ENCODE results near the gene PPEF2. TPM values are rescaled to one million over a fixed set of nuclear protein-coding genes. Genes with fewer than 3 reads are reported as not detected.

PPEF2 gene
- total and polyA plus RNA-seq, 10 of the 15 experiments (the other 5 are each of a cell fraction or from before 2014, with no cell fraction given), result not detected

GRCh38 chr4:75881476-75881875 is 20.8 kb downstream of the PPEF2 start:
- Histone ChIP-seq H3K9me3 (replicated peaks; ENCODE audit: control insufficient read depth, insufficient read depth, low read length) (no peaks in the 10 kb centered on the region), H3K36me3 (ENCODE audit: control insufficient read depth in 2 of 2, insufficient read depth in 2 of 2, low read length in 1 of 2) (no peaks in the 10 kb centered on the region), H4K20me1 (ENCODE audit: control insufficient read depth, insufficient read depth) (no peaks in the 10 kb centered on the region), H3K27ac (ENCODE audit: control insufficient read depth, insufficient read depth) (no peak overlapping the region), H3K4me3 (no peak overlapping the region), H3K9ac (ENCODE audit: control insufficient read depth, insufficient read depth, low read length) (no peak overlapping the region), H2AFZ (ENCODE audit: control insufficient read depth, low read depth, low read length) (no peak overlapping the region), H3K27me3 (replicated peaks in 1 of 2; ENCODE audit: control insufficient read depth in 2 of 2, insufficient read depth in 2 of 2, low read length in 1 of 2) (peaks cover 0 to 1% of the 10 kb centered on the region in 2 experiments; a peak in 3 of 4 replicates), H3K79me2 (ENCODE audit: control insufficient read depth, insufficient read depth, low read length) (no peaks in the 10 kb centered on the region), H3K4me1 (ENCODE audit: control insufficient read depth, insufficient read depth, low read length) (no peaks in the 10 kb centered on the region), H3K4me2 (ENCODE audit: control insufficient read depth, insufficient read depth) (no peak overlapping the region)
- FAIRE-seq (no peak), ATAC-seq (no peak), DNase-seq (ENCODE audit: low read depth, low spot score) (no peak)
- no TSS peak for BruUV-seq (replicated peaks)
- TF ChIP-seq RUNX3 (IDR thresholded peaks at IDR 0.05; ENCODE audit: low read length), result peak; percentile 56
- no peak for TF ChIP-seq NR2C1 (IDR thresholded peaks at IDR 0.05)
- ChIA-PET CTCF (interaction anchor here (0.5 to 1.6 kb wide), 2 partner anchors 14 to 448 kb away, joined by 4 read pairs; no protein-coding TSS in a partner anchor), POLR2A (interaction anchor here (0.7 kb wide), 1 partner anchor 133 kb away, joined by 3 read pairs; no protein-coding TSS in a partner anchor), SMC1A (ENCODE audit: uncharacterized antibody, unreplicated experiment) (no interaction called here), RAD21 (ENCODE audit: unreplicated experiment) (no interaction called here)
- in situ Hi-C loops (cut with MboI), result no loop called here
- 33% methylated on average over 3 of the region's 3 CpGs for WGBS (ENCODE audit: insufficient coverage, insufficient replicate concordance, low lambda C conversion rate, missing lambda C conversion rate)
- intact Hi-C loops (cut with micrococcal nuclease; ENCODE audit: unreplicated experiment), result no loop called here

- ATAC-seq (no peak), DNase-seq (ENCODE audit: low read depth, low spot score) (no peak), FAIRE-seq (no peak)
- no peaks in the 10 kb centered on the region for H3K4me1 ChIP-seq (ENCODE audit: control insufficient read depth, insufficient read depth, low read length)
- ChIA-PET SMC1A (ENCODE audit: uncharacterized antibody, unreplicated experiment) (no interaction called here), RAD21 (ENCODE audit: unreplicated experiment) (no interaction called here), POLR2A (no interaction called here), CTCF (no interaction called here)
- no TSS peak for BruUV-seq (replicated peaks)
- no peaks in the 10 kb centered on the region for H3K36me3 ChIP-seq (ENCODE audit: control insufficient read depth in 2 of 2, insufficient read depth in 2 of 2, low read length in 1 of 2)
- no peak overlapping the region for H3K27ac ChIP-seq (ENCODE audit: control insufficient read depth, insufficient read depth)
- in situ Hi-C loops (cut with MboI) (no loop called here), intact Hi-C loops (cut with micrococcal nuclease; ENCODE audit: unreplicated experiment) (no loop called here)
- H4K20me1 ChIP-seq (ENCODE audit: control insufficient read depth, insufficient read depth), result no peaks in the 10 kb centered on the region
- no peaks in the 10 kb centered on the region for H3K9me3 ChIP-seq (replicated peaks; ENCODE audit: control insufficient read depth, insufficient read depth, low read length)
- H3K4me3 ChIP-seq, result no peak overlapping the region
- H3K9ac ChIP-seq (ENCODE audit: control insufficient read depth, insufficient read depth, low read length), result no peak overlapping the region
- H3K79me2 ChIP-seq (ENCODE audit: control insufficient read depth, insufficient read depth, low read length), result no peaks in the 10 kb centered on the region
- peaks cover 0 to 1% of the 10 kb centered on the region in 2 experiments; a peak in 3 of 4 replicates for H3K27me3 ChIP-seq (replicated peaks in 1 of 2; ENCODE audit: control insufficient read depth in 2 of 2, insufficient read depth in 2 of 2, low read length in 1 of 2)
- no peak overlapping the region for H3K4me2 ChIP-seq (ENCODE audit: control insufficient read depth, insufficient read depth)
- no peak overlapping the region for H2AFZ ChIP-seq (ENCODE audit: control insufficient read depth, low read depth, low read length)
- WGBS (ENCODE audit: insufficient coverage, insufficient replicate concordance, low lambda C conversion rate, missing lambda C conversion rate), result 26% methylated on average over 1 of the region's 1 CpG
- TF ChIP-seq ZBTB33 (IDR thresholded peaks at IDR 0.05), result no peak
- TF ChIP-seq ZZZ3 (IDR thresholded peaks at IDR 0.05; ENCODE audit: control insufficient read depth, insufficient read length, low read depth), result no peak
- TF ChIP-seq POLR2AphosphoS5 (IDR thresholded peaks at IDR 0.05; ENCODE audit: low read length), result no peak
- TF ChIP-seq, protein P1, sequence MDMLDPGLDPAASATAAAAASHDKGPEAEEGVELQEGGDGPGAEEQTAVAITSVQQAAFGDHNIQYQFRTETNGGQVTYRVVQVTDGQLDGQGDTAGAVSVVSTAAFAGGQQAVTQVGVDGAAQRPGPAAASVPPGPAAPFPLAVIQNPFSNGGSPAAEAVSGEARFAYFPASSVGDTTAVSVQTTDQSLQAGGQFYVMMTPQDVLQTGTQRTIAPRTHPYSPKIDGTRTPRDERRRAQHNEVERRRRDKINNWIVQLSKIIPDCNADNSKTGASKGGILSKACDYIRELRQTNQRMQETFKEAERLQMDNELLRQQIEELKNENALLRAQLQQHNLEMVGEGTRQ (IDR thresholded peaks at IDR 0.05; ENCODE audit: borderline replicate concordance, low read depth, low read length), result no peak
- TF ChIP-seq, protein P2, sequence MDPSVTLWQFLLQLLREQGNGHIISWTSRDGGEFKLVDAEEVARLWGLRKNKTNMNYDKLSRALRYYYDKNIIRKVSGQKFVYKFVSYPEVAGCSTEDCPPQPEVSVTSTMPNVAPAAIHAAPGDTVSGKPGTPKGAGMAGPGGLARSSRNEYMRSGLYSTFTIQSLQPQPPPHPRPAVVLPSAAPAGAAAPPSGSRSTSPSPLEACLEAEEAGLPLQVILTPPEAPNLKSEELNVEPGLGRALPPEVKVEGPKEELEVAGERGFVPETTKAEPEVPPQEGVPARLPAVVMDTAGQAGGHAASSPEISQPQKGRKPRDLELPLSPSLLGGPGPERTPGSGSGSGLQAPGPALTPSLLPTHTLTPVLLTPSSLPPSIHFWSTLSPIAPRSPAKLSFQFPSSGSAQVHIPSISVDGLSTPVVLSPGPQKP (IDR thresholded peaks at IDR 0.05; ENCODE audit: low read depth, low read length), result no peak
- TF ChIP-seq REST (IDR thresholded peaks at IDR 0.05; ENCODE audit: low read depth, low read length), result no peak
- TF ChIP-seq RAD21 (IDR thresholded peaks at IDR 0.05; ENCODE audit: insufficient read depth, low read depth, low read length), result no peak
- no peak for TF ChIP-seq ZNF274 (IDR thresholded peaks at IDR 0.05; ENCODE audit: insufficient read depth, insufficient read length)
Observed at GRCh38 chr4:75880278-75880677, 22.0 kb downstream of the PPEF2 start.

Measured in GM12878 (cell line).